Middle frontal gyrus (tissue), 1 donor: ENCODE measurements around the gene AHDC1.
A peak's percentile ranks its signal among the peaks of the same experiment; 100 is the strongest.
"Not testable (repeated sequence)": the region's sequence is repeated elsewhere in the genome, so short reads cannot be mapped to it uniquely, and the experiment has no call there.

Experiments
- DNase-seq: peaks from one replicate; pipeline ENCODE4 v3.0.0-alpha.2; 2015; ENCODE audit warnings: low spot score; ENCODE audit errors: extremely low spot score

AHDC1 gene

GRCh38 chr1:27552911-27553420 lies 51.0 kb downstream of the AHDC1 start:
- no peak for DNase-seq

- DNase-seq, result no peak
Observed at GRCh38 chr1:27551953-27552312, 52.0 kb downstream of the AHDC1 start.

GRCh38 chr1:27551170-27551952 lies 52.6 kb downstream of the AHDC1 start:
- no peak for DNase-seq

GRCh38 chr1:27550510-27551169 lies 53.3 kb downstream of the AHDC1 start:
- DNase-seq, result no peak

- DNase-seq, result no peak
Observed at GRCh38 chr1:27549807-27550408, 54.0 kb downstream of the AHDC1 start.

GRCh38 chr1:27548858-27549719 lies 54.9 kb downstream of the AHDC1 start:
- no peak for DNase-seq

GRCh38 chr1:27548136-27548853 lies 55.6 kb downstream of the AHDC1 start:
- DNase-seq, result no peak

GRCh38 chr1:27547220-27548116 lies 56.5 kb downstream of the AHDC1 start:
- DNase-seq, result no peak

- DNase-seq, result no peak
Observed at GRCh38 chr1:27545876-27546275, 58.1 kb downstream of the AHDC1 start.

GRCh38 chr1:27545271-27545670 lies 58.7 kb downstream of the AHDC1 start:
- no peak for DNase-seq

GRCh38 chr1:27544834-27545233 lies 59.1 kb downstream of the AHDC1 start:
- DNase-seq, result no peak

- DNase-seq, result no peak
Observed at GRCh38 chr1:27543284-27543683, 60.7 kb downstream of the AHDC1 start.

GRCh38 chr1:27542463-27543273 lies 61.3 kb downstream of the AHDC1 start:
- DNase-seq, result no peak

GRCh38 chr1:27539901-27540861 lies 63.8 kb downstream of the AHDC1 start:
- no peak for DNase-seq

GRCh38 chr1:27538793-27539192 lies 65.2 kb downstream of the AHDC1 start:
- no peak for DNase-seq

- DNase-seq, result not testable (repeated sequence)
Observed at GRCh38 chr1:27538305-27538676, 65.7 kb downstream of the AHDC1 start.

- DNase-seq, result peak; percentile 47
Observed at GRCh38 chr1:27536767-27537166, 67.2 kb downstream of the AHDC1 start.
